Jurkat, Clone E6-1 (cell line): Measurements from ENCODE around the gene CNBD2.
"Not testable (repeated sequence)": the region's sequence is repeated elsewhere in the genome, so short reads cannot be mapped to it uniquely, and the experiment has no call there.

Source experiments
- DNase-seq: peaks from one replicate; pipeline ENCODE4 v3.0.0-alpha.2; 2011; ENCODE audit warnings: low read depth, low spot score
- H3K4me3 ChIP-seq: 2 replicates; pipeline ENCODE4 v1.5.1; 2011; ENCODE audit warnings: mild to moderate bottlenecking, low read length, control low read depth, moderate library complexity

CNBD2 gene

DNA sequence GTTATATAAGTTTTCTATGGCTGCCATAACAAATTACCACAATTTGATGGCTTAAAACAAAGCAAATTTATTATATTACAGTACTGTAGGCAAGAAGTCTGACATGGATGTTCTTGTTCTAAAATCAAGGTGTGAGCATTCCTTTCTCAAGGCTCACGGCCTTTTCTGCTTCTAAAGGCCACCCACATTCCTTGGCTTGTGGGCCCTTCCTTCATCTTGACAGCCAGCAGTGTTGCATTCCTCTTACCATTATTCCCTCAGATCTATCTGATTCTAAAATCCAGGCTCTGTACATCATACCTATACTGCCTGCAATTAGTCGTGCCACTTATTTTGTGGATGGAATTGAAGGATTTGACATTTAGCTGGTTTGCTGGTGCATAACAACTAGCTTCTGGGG, 3.6 kb downstream of the CNBD2 start:
- H3K4me3 ChIP-seq: no peak overlapping the region
- DNase-seq: no peak

DNA sequence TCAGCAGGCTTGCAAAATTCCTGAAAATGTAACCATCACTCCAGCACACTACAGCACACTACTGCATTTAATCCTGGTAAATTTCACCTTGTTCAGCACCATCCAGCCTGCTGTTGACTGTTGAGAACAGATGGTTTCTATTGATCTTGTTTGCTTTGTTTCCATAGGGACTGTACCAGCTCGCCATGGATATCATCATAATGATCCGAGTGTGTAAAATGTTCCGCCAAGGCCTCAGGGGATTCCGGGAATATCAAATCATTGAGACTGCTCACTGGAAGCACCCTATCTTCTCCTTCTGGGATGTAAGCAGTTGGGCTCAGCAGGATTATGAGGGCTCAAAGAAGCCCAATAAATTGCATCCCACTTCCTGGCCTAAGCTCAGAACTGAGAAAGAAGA, 4.1 kb downstream of the CNBD2 start:
- no peak for DNase-seq
- H3K4me3 ChIP-seq: no peak overlapping the region

DNA sequence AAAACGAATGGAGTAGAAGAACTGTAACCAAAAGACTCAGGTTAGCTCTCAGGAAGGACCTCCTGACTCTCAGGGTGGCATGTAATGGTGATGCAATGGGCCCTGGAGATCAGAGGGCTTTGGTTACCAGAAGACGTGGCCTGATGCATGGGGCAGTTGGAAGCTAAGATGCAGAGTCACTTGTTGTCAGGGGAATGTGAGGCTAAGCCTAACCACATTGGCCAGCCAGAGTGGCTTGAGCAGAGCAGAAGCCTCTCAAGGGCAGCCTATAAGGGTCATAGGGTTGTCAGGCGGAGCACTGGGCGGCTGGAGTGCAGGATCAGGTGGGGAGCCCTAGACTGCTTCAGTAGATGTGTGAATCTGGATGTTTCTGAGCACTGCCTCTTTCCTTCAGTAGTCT, 5.9 kb downstream of the CNBD2 start:
- H3K4me3 ChIP-seq: no peak overlapping the region
- DNase-seq: no peak

DNA sequence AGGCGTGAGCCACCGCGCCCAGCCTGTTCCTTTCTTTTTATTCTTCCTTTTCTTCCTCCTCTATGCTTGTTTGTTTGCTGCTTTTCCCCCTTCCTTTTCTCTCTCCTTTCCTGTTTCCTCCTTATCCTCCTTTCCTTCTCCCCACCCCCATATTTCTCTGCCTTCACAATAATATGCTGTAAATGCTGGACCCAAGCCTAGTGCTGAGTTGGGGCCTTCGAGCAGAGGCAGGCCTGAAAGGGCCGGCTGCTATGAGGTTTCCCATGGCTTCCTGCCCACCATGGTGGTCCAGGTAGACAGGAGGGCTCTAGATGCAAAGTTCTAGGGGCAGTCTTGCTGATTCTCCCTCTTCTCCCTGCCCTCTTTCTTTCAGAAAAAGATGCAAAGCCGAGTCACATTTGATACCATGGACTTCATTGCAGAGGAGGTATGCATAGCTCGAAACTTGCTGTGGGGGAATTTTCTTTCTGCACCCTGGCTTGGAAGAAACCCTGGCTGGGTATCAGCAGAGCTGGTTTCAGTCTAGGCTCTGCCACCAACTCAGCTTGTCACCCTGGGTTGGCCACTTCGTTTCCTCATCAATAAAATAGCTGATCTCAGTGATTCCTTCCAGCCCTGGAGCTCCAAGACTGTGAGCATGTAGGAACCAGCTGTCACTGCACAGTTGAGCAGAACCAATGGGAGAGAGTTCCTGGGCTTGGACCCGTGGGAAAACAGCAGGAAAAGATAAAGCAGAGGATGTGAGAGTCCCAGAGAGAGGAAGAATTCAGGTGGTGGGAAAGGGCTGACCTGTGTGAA, 7.4 kb downstream of the CNBD2 start:
- H3K4me3 ChIP-seq: no peak overlapping the region
- DNase-seq: no peak

DNA sequence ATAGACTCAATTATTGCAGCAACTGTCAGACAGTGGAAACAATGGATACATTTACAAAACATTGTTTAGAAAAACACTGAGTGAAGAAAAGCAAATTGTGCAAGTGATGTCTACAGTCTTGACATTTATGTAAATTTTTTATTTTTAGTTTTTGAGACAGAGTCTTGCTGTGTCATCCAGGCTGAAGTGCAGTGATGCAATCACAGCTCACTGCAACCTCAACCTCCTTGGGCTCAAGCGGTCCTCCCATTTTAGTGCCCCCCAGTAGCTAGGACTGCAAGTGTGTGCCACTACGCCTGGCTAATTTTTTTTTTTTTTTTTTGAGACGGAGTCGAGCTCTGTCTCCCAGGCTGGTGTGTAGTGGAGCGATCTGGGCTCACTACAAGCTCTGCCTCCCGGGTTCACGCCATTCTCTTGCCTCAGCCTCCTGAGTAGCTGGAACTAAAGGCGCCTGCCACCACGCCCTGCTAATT, 9.7 kb downstream of the CNBD2 start:
- DNase-seq: no peak
- no peak overlapping the region for H3K4me3 ChIP-seq

DNA sequence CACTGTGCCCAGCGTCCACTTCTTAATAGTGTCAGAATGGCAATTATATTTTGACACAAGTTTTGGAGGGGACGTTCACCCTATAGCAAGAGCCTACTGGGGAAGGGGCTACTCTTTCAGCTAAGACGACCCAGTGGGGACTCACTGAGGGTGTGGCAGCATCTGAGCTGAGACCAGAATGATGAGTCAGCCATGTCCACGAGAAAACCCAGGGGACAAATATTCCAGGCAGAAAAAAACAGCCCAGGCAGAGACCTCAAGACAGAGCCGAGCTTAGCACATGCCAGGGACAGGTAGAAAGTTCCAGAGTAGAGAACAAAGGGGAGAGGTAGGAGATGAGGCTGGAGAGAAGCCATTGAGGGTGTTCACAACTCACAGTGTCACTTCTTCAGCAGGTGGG, 11.2 kb downstream of the CNBD2 start:
- no peak overlapping the region for H3K4me3 ChIP-seq
- no peak for DNase-seq

DNA sequence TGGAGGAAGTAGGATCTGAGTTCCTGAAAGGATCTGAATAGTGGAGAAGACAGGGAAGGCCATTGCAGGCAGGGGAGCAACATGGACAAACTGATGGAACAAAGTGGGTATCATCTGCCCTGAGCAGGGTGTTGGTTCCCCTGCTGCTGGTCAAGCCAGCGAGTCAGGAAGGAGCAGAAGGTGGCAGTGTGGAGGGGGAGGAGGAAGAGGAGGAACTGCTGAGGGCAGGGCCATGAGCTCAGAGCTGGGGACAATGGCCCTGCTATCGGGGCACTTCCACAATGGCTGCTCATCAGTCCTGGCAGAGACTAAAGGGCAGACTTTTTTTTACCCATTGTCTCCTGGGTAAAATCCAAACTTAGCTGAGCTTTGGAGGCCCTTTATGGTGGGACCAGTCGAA, 13.6 kb downstream of the CNBD2 start:
- no peak overlapping the region for H3K4me3 ChIP-seq
- DNase-seq: no peak

DNA sequence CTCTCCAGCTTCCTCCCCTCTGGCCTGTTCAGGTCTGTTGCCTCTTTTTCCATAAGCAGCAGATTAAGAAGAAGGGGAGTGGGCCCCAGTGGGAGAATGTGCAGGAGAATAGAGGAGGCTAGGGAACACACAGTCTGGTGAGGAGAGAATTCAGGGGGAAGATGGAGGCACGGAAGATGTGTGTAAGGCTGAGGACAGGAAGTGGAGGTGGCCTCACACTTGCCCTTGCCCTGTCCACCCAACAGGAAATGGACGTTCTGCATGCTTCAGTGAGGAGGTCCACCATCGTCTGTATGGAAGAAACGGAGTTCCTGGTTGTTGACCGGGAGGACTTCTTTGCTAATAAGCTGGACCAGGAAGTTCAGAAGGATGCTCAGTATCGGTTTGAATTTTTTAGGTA, 16.0 kb downstream of the CNBD2 start:
- DNase-seq: no peak
- H3K4me3 ChIP-seq: no peak overlapping the region

DNA sequence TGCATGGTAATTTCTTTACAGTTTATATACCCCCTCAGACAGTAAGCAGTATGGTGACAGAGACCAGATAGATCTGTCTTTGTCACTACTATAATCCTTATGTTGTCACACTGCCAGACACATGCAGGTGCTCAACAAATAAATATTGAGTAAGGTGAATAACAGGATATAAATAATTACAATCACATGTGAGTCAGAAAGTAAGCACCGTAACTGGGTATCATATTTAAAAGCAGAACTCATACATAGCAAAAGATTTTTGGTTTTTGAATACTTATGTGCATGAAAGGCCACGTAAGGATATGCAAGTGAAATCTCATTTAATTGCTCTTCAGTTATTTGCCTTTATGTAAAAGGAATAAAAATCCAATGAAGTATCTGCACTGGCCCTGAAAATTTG, 17.4 kb downstream of the CNBD2 start:
- DNase-seq: no peak
- H3K4me3 ChIP-seq: no peak overlapping the region

DNA sequence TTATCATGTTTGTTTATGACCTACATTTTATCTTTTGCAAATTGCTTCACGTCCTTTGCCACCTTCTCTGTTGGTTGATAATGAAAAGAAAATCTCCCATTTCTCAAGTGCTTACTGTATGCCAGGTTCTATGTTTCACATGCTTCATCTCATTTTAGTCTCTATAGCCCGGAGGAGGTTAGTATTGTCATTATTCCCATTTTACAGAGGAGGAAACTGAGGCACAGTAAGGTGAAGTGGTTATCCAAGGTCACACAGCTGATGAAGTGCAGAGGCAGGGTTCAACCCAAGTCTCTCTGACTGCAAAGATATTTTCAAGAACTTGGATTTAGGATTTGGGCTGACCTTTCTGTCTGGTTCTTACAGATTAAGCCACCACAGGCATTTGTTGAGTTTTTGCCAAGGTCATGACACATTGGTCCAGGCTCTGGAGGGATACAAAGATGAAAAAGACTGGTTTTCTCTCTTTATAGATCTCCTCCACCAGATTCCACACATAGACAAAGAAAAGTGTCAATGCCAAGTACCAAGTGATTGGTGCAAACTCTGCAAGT, 20.6 kb downstream of the CNBD2 start:
- no peak overlapping the region for H3K4me3 ChIP-seq
- DNase-seq: no peak

DNA sequence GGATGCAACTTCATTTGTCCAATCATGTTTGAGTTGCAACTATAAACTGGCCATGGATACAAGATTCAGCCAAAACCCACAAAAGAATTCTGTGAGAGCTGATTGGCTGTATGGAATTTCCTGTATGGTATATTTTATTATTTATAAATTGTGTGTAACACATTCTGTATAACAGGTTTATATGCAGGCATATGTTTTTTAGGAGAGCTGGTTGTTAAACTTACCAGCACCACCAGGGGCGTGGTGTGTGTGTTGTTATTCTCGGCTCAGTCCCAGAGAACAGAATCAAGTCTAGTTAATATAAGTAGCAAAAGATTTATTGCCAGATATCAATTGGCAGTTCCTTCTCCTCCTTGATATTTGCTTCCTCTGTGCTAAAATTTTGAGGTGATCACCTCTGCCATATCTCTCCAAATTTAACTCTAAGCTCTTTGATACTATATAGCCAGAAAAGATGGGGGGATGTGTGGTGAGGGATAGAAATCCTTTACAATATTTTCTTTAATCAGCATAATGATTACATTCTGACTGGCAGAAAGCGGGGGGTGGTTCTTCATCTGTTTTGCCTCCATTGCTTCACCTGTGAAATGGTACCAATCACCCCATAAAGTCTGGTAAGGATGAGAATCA, 22.9 kb downstream of the CNBD2 start:
- peak; percentile 30 for DNase-seq
- no peak overlapping the region for H3K4me3 ChIP-seq

DNA sequence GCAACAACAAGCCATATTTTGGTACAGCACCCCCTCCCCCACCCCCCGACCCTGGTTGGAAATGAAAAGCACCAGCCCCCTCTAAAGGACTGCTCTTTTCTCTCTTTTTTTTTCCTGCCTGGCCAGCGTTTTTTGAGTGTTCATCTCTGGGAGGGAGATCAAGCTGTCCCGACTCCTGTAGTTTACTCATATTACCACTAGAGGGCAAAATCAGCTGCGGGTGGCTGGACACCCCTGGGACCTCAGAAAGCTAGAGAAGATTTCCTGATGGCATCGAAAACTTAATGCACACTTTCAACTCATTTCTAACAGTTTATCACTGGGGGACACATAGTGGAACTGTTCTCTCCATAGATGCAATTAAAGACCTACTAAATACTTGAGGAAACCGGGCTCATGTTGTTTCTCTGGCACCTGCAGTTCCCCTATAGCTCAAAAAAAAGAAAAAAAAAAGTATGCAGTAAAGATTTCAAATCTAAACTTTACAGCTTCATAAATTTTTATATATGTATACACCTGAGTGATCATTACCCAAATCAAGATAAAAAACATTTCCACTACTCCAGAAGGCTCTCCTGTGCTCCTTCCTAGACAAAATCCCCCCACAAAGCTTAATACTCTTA, 24.4 kb downstream of the CNBD2 start:
- peak; percentile 58 for DNase-seq

DNA sequence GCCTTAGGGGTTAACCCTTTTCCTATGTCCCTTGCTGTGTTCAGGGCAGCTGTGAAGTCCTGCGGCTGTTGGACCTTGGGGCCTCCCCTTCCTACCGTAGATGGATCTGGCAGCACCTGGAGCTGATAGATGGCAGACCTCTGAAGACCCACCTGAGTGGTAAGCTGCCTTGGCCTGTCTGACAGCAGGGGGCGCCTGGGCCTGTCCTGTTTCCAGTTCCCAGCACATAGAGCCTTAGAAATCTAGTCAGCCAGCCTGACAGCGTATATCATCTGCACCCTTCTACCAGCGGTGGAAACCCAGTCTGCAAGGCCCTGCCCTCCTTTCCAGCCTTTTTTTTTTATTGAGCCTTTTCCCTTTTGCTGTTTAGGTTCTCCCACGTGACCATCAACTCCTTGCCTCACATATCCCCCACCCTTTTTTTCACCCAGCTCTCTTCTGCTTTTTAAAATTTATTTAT, 26.6 kb downstream of the CNBD2 start:
- DNase-seq: peak; percentile 71
- H3K4me3 ChIP-seq: no peak overlapping the region

More for the DNA sequence above, 24.4 kb downstream of the CNBD2 start:
- no peak overlapping the region for H3K4me3 ChIP-seq

DNA sequence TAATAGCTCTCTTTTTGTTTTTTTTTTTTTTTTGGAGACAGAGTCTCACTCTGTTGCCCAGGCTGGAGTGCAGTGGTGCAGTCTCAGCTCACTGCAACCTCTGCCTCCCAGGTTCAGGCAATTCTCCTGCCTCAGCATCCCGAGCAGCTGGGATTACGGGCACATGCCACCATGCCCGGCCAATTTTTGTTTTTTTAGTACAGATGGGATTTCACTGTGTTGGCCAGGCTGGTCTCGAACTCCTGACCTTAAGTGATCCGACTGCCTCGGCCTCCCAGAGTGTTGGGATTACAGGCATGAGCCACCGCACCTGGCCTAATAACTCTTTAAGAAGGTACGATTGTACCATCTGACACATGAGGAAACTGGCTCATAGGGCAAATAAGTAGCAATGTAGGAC, 28.1 kb downstream of the CNBD2 start:
- not testable (repeated sequence) for H3K4me3 ChIP-seq, DNase-seq

DNA sequence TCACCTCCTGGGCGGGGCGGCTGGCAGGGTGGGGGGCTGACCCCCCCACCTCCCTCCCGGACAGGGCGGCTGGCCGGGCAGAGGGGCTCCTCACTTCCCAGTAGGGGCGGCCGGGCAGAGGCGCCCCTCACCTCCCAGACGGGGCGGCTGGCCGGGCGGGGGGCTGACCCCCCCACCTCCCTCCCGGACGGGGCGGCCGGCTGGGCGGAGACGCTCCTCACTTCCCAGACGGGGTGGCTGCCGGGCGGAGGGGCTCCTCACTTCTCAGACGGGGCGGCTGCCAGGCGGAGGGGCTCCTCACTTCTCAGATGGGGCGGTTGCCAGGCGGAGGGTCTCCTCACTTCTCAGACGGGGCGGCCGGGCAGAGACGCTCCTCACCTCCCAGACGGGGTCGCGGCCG, 32.9 kb downstream of the CNBD2 start:
- H3K4me3 ChIP-seq, DNase-seq: not testable (repeated sequence)

DNA sequence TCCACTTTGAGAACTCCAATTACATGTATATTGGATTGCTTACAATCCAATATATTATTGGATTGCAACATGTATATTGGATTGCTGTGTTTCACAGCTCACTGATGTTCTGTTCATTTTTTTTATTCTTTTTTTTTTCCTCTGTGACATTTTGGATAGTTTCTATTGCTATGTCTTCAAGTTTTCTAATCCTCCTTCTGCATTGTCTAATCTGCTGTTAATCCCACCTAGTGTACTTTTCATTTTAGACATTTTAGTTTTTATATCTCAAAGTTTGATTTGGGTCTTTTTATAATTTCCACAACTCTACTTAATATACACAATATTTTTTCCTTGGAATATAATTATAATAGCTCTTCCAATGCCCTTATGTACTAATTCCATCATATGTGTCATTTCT, 34.5 kb downstream of the CNBD2 start:
- DNase-seq: no peak
- no peak overlapping the region for H3K4me3 ChIP-seq

DNA sequence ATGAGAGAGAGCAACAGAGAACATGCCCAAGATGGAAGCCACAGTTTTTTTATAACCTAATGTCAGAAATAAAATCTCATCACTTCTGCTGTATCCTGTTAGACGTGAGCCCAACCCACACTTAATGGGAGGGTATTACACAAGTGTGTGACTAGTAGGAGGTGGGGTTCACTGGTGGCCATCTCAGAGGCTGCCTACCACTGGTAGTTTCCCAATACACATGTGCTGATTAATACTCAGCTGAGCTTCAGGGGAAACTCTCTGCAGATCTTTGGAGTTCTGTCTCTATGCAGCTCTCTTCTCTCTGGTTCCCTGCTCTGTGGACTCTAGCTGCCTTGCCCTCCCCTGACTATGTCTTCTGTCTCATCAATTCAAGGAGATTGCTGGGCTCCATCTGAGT, 35.7 kb downstream of the CNBD2 start:
- no peak for DNase-seq
- H3K4me3 ChIP-seq: no peak overlapping the region

DNA sequence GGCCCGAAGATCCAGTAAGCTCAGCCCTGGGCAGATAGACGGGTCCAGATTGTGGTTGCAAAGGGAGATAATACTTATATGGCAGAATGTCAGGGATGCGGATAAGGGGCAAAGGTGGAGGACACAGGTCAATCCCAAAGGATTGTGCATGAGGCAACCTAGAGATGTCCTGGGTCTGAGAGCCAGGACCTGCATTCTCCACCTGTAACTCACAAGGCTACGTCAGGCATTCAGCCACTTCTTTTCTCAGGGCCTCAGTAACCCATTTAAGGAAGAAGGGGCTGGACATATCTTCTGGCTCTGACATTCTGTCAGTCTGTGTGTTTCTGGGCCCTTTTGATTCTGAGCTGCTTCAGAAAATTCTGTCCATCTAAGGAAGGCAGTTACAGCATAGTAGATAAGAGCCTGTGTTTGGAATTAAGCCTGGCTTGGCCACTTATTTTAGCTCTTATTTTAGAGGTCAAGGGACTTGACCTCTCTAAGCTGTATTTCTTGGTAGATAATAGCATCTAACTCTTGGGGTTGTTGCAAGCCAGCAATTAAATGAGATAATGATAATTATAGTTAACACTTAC, 40.2 kb downstream of the CNBD2 start:
- H3K4me3 ChIP-seq: no peak overlapping the region
- DNase-seq: no peak

DNA sequence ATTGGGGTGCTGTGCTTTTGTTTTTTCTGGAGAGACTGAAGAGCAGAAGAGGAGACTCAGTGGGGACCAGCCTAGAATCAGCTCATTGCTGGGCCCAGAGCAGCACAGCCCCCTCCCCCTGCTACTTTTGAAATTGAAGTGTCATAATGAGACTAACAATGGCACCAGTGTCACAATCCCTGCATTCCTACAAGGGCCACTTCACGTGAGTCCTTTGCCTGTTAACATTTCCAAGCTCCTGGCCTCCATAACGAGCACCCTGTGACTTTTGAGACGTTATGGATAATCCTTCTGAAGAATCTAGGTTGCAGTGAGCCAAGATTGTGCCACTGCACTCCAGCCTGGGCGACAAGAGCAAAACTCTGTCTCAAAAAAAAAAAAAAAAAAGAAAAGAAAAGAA, 41.7 kb downstream of the CNBD2 start:
- no peak overlapping the region for H3K4me3 ChIP-seq
- no peak for DNase-seq

DNA sequence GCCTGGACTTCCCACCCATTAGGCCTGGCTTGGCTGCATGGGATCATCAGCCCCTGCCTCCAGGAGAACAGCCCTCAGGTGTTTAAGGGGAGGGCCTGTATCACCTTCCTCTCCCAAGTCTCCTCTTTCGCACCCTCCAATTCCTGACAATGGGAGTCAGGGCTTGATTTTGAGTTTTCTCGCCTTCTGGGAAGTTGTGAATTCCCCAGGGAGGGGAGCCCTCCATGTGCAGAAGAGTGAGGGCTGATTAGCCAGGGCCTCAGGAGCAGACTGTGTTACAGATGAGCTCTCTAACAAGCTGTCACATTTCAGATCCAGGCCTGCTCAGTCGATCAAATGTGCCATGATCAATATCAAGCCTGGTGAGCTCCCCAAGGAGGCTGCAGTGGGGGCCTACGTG, 42.4 kb downstream of the CNBD2 start:
- H3K4me3 ChIP-seq: no peak overlapping the region
- no peak for DNase-seq
